Loucy (cell line): Measurements from ENCODE around the gene STK39.

Experiments
- CTCF ChIP-seq: fragments of 200-600 bp; sonication (generic); conservative IDR thresholded peaks from 2 replicates; pipeline ENCODE4 v1.5.1; 2014; ENCODE audit warnings: mild to moderate bottlenecking, antibody characterized with exemption, low read length
- EZH2phosphoT487 ChIP-seq: fragments of 200-600 bp; IDR thresholded peaks from 2 replicates; pipeline ENCODE4 v1.6.1; 2018; ENCODE audit warnings: antibody characterized with exemption, mild to moderate bottlenecking, moderate library complexity, borderline replicate concordance

DNA sequence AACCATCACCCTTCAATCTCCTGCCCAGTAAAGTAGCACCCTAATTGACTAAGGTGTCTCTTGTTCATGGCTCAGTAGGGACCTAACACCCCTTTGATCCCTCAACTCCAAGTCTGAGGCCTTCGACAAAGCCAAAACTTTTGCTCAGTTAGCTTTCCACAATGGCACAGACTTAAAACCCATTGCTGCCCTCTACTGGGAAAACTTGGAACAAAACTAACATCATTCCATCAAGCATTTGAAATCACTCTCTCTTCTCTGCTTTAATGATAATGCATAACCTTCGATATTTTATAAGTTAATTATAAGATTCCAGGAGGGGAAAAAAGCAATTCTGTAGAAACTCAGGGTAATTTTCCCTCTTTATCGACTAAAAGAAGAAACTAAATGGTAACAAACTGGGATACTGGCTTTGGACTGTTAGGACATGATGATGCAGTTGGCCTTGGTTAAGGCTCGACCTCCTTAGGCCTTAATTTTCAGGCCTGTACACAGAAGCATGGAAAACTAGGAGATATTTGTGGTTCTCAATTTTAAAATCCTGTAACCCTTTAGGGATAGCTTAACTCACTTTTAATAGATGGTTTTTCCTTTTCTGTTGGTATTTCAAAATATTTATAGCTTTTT is 127.8 kb downstream of the STK39 start:
- peak; percentile 71 for TF ChIP-seq CTCF
- TF ChIP-seq EZH2phosphoT487 = no peak
